Jurkat, Clone E6-1 (cell line): ENCODE data around the gene IFNAR2. TPM values are rescaled to one million over a fixed set of nuclear protein-coding genes. Genes with fewer than 3 reads are reported as not detected.
A peak's percentile ranks its signal among the peaks of the same experiment; 100 is the strongest.

Experiments used
- DNase-seq: peaks from one replicate; pipeline ENCODE4 v3.0.0-alpha.2; 2011; ENCODE audit warnings: low read depth, low spot score
- H3K4me3 ChIP-seq: 2 replicates; pipeline ENCODE4 v1.5.1; 2011; ENCODE audit warnings: mild to moderate bottlenecking, low read length, control low read depth, moderate library complexity
- polyA plus RNA-seq: library from polyadenylated mRNA; unstranded; fragments of >200 nt; gene quantifications from one replicate; pipeline ENCODE4 v1.2.1, GENCODE V29; 2012; ENCODE audit warnings: missing spikeins; ENCODE audit not compliant: insufficient read length, insufficient read depth

The IFNAR2 gene
- 79.8 TPM for polyA plus RNA-seq

DNA sequence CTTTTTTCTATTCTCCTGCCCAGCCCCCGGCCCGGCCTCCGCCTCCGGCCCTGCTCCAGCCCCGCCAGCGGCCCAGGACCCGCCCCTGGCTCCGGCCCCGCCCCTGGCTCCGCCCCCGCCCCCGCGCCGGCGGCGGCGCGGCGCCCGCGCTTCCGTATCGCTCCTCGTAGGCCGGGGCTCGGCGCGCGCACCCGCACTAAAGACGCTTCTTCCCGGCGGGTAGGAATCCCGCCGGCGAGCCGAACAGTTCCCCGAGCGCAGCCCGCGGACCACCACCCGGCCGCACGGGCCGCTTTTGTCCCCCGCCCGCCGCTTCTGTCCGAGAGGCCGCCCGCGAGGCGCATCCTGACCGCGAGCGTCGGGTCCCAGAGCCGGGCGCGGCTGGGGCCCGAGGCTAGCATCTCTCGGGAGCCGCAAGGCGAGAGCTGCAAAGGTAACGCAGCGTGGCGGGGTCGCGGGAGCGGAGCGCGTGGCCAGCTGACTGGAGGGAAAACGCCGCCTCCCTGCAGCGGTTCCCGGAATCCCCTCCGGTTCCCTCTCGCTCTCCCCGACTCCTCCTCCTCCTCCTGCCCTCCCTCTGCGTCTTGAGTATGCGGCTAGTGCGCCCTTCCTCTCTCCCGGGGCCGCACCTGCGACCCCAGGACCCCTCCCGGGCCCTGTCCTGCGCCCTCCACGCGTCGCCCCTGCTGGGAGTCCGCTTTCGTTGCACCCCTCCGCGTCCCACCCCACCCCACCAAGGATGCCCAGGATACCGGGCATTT, at the start of gene IFNAR2:
Gene IFNAR2 (plus strand): TSS at position 155 of the 761 bp plus-strand sequence. CDS start 11,985 bp downstream, outside the sequence.
- no peak for DNase-seq

GRCh38 chr21:33185852-33186251, 43.9 kb upstream of the IFNAR2 start:
- H3K4me3 ChIP-seq, result no peak overlapping the region
- peak; percentile 82 for DNase-seq

More for the DNA sequence above, at the start of gene IFNAR2:
- peak within 1 kb of the TSS; percentile 90 for H3K4me3 ChIP-seq

DNA sequence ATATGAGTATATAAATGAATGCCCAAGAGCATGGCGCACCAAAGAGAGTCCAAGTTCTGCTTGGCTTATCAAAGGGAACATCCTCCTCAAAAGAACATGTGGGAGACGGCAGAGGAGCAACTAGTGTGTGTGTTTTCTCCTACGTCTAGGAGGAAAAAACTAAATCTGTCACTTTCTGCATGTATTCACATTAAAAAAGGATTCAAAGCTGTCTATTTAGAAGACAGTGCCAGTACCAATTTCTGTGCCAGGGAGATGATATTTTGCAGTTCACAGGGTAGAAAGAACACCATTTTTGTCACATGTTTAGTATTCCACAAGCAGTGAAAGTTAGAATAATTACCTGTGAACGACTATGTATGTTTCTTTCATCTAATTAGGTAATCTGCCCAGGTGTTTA, 42.5 kb upstream of the IFNAR2 start:
- no peak for DNase-seq
- H3K4me3 ChIP-seq, result no peak overlapping the region

DNA sequence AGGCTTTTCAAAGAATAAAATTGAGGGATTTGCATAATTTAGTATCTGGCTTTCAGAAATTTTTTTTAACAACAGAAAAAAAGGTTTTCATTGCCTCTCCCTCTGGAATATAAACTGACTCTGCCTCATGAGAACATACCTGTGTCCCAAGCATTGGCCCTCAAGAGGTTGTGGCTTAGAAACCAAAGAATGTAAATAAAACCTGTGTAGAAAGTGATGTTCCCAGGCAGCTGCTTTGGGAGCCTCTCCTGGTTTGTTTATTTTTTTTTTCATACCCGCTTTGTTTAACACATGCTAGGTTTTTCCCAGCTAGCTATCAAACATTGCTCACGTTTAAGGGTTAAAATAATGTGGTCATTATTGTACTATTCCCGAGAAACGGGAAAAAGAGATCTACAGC, 40.5 kb upstream of the IFNAR2 start:
- no peak overlapping the region for H3K4me3 ChIP-seq
- DNase-seq, result no peak

DNA sequence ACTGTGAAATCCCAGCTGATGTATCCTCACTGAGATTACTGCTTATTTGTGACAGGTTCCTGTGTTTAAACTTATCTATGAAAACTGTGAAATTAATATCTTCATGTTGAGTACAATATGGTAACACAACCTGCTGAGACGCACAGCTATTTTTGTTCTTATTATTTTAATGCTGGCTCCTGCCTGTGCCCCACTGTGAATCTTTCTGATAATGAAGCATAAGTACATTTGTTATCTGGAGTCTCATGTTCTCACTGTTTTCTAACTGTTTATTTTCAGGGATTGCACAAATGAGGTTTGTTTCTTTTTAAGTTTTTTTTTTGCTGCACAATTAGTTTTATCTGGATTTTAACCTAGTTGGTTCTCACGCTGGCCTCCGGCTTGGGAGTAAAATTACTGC, 39.9 kb upstream of the IFNAR2 start:
- no peak for DNase-seq
- no peak overlapping the region for H3K4me3 ChIP-seq

DNA sequence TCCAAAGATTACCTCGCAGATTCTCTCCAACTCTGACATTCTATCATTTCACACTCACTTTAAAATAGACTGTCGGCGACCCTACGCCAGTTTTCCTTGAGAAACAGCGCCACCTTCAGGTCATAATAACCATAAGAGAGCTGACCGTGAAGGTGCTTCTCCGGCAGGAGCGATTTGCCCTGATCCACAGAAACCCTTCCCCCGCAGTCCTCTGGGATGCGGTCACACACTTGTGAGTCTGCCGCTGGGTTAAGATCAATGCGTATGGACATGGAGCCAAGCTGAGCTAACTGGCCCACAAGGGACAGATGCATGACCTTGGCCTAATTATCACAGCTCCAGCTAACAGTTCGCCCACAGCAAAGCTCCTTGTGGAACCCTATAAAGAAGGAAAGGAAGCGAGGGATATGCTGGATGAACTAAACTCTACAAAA, 32.8 kb upstream of the IFNAR2 start:
- no peak overlapping the region for H3K4me3 ChIP-seq
- DNase-seq, result peak; percentile 59

- no peak overlapping the region for H3K4me3 ChIP-seq
- DNase-seq, result no peak
Measured at GRCh38 chr21:33197496-33197895, 32.2 kb upstream of the IFNAR2 start.

GRCh38 chr21:33198346-33199099, 31.2 kb upstream of the IFNAR2 start:
- H3K4me3 ChIP-seq, result no peak overlapping the region
- no peak for DNase-seq

- no peak overlapping the region for H3K4me3 ChIP-seq
Measured at GRCh38 chr21:33199100-33199464, 30.7 kb upstream of the IFNAR2 start.

DNA sequence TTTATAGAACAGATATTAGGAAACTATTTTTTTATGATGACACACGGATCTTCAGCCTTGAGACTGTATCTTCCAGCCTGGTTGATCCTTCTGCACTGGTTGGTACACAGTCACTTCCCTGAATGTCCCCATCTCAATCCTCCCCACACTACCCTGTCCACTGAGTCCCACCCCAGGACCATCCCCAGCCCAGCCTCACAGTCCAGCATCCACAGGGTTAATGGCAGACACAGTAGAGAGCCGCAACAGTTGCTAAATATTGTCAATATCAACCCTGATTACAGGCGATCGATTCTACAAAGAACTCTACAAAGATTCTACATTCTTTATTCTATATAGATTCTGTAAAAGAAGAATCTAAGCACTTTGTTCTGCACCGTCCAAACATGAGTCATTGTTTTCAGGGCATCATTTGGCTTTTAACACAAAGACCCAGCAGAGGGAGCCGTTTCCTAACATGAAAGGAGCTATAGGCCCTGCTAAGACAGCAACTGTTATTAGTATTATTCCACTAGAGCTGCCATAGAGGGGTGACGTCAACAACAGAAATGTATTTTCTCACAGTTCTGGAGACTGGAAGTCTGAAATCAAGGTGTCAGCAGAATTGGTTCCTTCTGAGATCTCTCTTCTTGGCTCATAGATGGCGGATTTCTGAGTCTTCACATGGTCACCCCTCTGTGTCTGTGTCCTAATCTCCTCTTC, 30.1 kb upstream of the IFNAR2 start:
- peak; percentile 89 for DNase-seq
- H3K4me3 ChIP-seq, result no peak overlapping the region

More at GRCh38 chr21:33199100-33199464, 30.7 kb upstream of the IFNAR2 start:
- no peak for DNase-seq

GRCh38 chr21:33201956-33202355, 27.8 kb upstream of the IFNAR2 start:
- no peak for DNase-seq
- H3K4me3 ChIP-seq, result no peak overlapping the region

GRCh38 chr21:33202464-33203363, 27.0 kb upstream of the IFNAR2 start:
- no peak for DNase-seq
- H3K4me3 ChIP-seq, result no peak overlapping the region

GRCh38 chr21:33203371-33203724, 26.4 kb upstream of the IFNAR2 start:
- no peak overlapping the region for H3K4me3 ChIP-seq
- no peak for DNase-seq

- H3K4me3 ChIP-seq, result no peak overlapping the region
- no peak for DNase-seq
Measured at GRCh38 chr21:33205476-33205875, 24.3 kb upstream of the IFNAR2 start.

DNA sequence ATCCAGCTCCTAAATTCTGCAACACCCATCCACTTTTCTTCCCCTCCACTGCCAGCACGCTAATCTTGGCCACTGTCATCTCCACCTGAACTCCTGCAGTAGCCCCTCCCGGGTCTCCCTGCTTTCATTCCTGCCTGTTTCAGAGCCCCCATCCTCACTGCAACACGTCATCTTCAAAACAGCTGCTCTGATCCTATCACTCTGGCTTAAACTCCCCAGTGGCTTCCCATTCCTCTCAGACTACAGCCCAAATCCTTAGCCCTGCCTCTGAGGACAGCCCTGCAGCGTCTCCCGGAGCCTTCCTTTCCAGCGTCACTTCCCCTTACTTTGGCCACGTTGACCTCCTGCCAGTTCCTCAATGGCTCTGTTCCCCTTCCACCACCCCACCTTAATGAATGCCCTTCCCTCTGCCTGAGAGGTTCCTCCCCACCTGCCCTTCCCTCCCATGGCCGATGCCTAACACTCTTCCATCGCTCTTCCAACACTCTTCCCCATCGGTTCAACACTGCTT, 22.9 kb upstream of the IFNAR2 start:
- no peak for DNase-seq
- H3K4me3 ChIP-seq, result no peak overlapping the region

GRCh38 chr21:33207449-33208149, 22.1 kb upstream of the IFNAR2 start:
- no peak for DNase-seq

GRCh38 chr21:33208534-33208933, 21.2 kb upstream of the IFNAR2 start:
- H3K4me3 ChIP-seq, result no peak overlapping the region
- DNase-seq, result no peak

More at GRCh38 chr21:33207449-33208149, 22.1 kb upstream of the IFNAR2 start:
- no peak overlapping the region for H3K4me3 ChIP-seq

GRCh38 chr21:33211305-33211704, 18.4 kb upstream of the IFNAR2 start:
- no peak for DNase-seq
- no peak overlapping the region for H3K4me3 ChIP-seq
